ENCODE results near the gene CXCR6. TPM values are rescaled to one million over a fixed set of nuclear protein-coding genes. Genes with fewer than 3 reads are reported as not detected.

Gene CXCR6
- total RNA-seq, 2 donors from 2014 or later: not detected

GRCh38 chr3:45991341-45991740, 48.1 kb downstream of the CXCR6 start:
- Mint-ChIP-seq H3K4me3 (no peak overlapping the region), H3K36me3 (ENCODE audit: low read depth) (no peaks in the 10 kb centered on the region), H3K9me3 (no peaks in the 10 kb centered on the region), H3K27me3 (ENCODE audit: insufficient read depth) (peaks cover 3% of the 10 kb centered on the region), H3K27ac (no peak overlapping the region), H3K4me1 (peaks cover 50% of the 10 kb centered on the region)
- Histone ChIP-seq H3K4me1 (ENCODE audit: control insufficient read depth, insufficient read depth, low read length) (peaks cover 14% of the 10 kb centered on the region), H3K9ac (ENCODE audit: extremely low read depth, low read length, poor library complexity, severe bottlenecking) (no peak overlapping the region), H3K36me3 (ENCODE audit: control insufficient read depth, insufficient read depth, low read length) (no peaks in the 10 kb centered on the region), H3K9me3 (ENCODE audit: control insufficient read depth, low read length) (no peaks in the 10 kb centered on the region), H3K4me3 (ENCODE audit: low read length) (no peak overlapping the region), H3K27me3 (ENCODE audit: control insufficient read depth, insufficient read depth, low read length, poor library complexity, severe bottlenecking) (no peaks in the 10 kb centered on the region), H3K27ac (ENCODE audit: low read depth, low read length) (no peak overlapping the region)
- WGBS, 2 experiments (ENCODE audit: insufficient coverage in 1 of 2, insufficient read length in 1 of 2): 94 to 100% methylated on average over 1 to 6 of the region's 6 CpGs
- TF ChIP-seq, protein P1, sequence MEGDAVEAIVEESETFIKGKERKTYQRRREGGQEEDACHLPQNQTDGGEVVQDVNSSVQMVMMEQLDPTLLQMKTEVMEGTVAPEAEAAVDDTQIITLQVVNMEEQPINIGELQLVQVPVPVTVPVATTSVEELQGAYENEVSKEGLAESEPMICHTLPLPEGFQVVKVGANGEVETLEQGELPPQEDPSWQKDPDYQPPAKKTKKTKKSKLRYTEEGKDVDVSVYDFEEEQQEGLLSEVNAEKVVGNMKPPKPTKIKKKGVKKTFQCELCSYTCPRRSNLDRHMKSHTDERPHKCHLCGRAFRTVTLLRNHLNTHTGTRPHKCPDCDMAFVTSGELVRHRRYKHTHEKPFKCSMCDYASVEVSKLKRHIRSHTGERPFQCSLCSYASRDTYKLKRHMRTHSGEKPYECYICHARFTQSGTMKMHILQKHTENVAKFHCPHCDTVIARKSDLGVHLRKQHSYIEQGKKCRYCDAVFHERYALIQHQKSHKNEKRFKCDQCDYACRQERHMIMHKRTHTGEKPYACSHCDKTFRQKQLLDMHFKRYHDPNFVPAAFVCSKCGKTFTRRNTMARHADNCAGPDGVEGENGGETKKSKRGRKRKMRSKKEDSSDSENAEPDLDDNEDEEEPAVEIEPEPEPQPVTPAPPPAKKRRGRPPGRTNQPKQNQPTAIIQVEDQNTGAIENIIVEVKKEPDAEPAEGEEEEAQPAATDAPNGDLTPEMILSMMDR (conservative IDR thresholded peaks at IDR 0.05): no peak
- no peak for DNase-seq

DNA sequence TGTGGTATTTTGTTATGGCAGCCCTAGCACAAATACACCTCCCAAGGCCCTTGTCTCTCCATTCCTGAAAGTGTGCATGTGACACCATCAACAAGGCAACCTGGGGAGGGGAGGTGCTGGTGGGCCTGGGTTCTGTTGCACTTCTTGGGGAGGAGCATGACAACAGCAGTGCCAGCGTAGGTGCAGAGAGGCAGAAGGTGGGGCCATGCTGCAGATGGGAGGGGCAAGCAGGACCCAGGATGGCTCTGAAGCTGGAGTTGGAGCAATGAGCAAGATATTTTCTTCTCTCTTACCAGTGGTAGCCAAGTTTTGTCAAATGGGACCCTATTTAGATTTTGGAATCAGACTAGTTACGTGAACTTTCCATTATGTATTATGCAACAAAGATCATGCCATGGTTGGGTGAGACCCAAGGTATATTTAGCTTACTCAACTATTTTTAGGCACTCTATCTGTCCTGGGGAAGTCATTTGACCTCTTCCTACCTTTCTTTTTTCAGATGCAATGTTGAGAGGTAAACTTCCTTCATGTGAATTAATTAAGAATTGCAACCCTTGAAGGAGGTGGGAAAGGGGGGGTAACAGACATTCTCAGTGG, 49.0 kb downstream of the CXCR6 start:
- Mint-ChIP-seq H3K4me3 (no peak overlapping the region), H3K27me3 (ENCODE audit: insufficient read depth) (peaks cover 10% of the 10 kb centered on the region), H3K4me1 (peaks cover 41% of the 10 kb centered on the region), H3K27ac (no peak overlapping the region), H3K9me3 (no peaks in the 10 kb centered on the region), H3K36me3 (ENCODE audit: low read depth) (no peaks in the 10 kb centered on the region)
- H3K27ac ChIP-seq (ENCODE audit: low read depth, low read length): no peak overlapping the region
- TF ChIP-seq, protein P1 (conservative IDR thresholded peaks at IDR 0.05): no peak
- no peak overlapping the region for H3K4me3 ChIP-seq (ENCODE audit: low read length)
- no peak overlapping the region for H3K9ac ChIP-seq (ENCODE audit: extremely low read depth, low read length, poor library complexity, severe bottlenecking)
- no peaks in the 10 kb centered on the region for H3K9me3 ChIP-seq (ENCODE audit: control insufficient read depth, low read length)
- no peak for DNase-seq
- peaks cover 5% of the 10 kb centered on the region for H3K4me1 ChIP-seq (ENCODE audit: control insufficient read depth, insufficient read depth, low read length)
- no peaks in the 10 kb centered on the region for H3K27me3 ChIP-seq (ENCODE audit: control insufficient read depth, insufficient read depth, low read length, poor library complexity, severe bottlenecking)
- 84 to 100% methylated on average over 2 of the region's 2 CpGs for WGBS, 2 experiments (ENCODE audit: insufficient coverage in 1 of 2, insufficient read length in 1 of 2)
- no peaks in the 10 kb centered on the region for H3K36me3 ChIP-seq (ENCODE audit: control insufficient read depth, insufficient read depth, low read length)

- H3K4me3 ChIP-seq (ENCODE audit: low read length): no peak overlapping the region
- TF ChIP-seq, protein P1 (conservative IDR thresholded peaks at IDR 0.05): no peak
- peaks cover 10% of the 10 kb centered on the region for H3K27me3 Mint-ChIP-seq (ENCODE audit: insufficient read depth)
- no peaks in the 10 kb centered on the region for H3K36me3 Mint-ChIP-seq (ENCODE audit: low read depth)
- no peak overlapping the region for H3K4me3 Mint-ChIP-seq
- DNase-seq: no peak
- H3K9ac ChIP-seq (ENCODE audit: extremely low read depth, low read length, poor library complexity, severe bottlenecking): no peak overlapping the region
- H3K27ac Mint-ChIP-seq: peak overlapping the region; percentile 45
- 82 to 100% methylated on average over 1 to 2 of the region's 2 CpGs for WGBS, 2 experiments (ENCODE audit: insufficient coverage in 1 of 2, insufficient read length in 1 of 2)
- no peaks in the 10 kb centered on the region for H3K9me3 ChIP-seq (ENCODE audit: control insufficient read depth, low read length)
- H3K4me1 Mint-ChIP-seq: peaks cover 36% of the 10 kb centered on the region
- no peak overlapping the region for H3K27ac ChIP-seq (ENCODE audit: low read depth, low read length)
- no peaks in the 10 kb centered on the region for H3K36me3 ChIP-seq (ENCODE audit: control insufficient read depth, insufficient read depth, low read length)
- no peaks in the 10 kb centered on the region for H3K9me3 Mint-ChIP-seq
- H3K4me1 ChIP-seq (ENCODE audit: control insufficient read depth, insufficient read depth, low read length): peaks cover 2% of the 10 kb centered on the region
- H3K27me3 ChIP-seq (ENCODE audit: control insufficient read depth, insufficient read depth, low read length, poor library complexity, severe bottlenecking): no peaks in the 10 kb centered on the region
Observed at GRCh38 chr3:45992821-45993221, 49.6 kb downstream of the CXCR6 start.

Data from endodermal cell (in vitro differentiated cells).